ENCODE measurements around the gene BTBD7.

BTBD7 gene

DNA sequence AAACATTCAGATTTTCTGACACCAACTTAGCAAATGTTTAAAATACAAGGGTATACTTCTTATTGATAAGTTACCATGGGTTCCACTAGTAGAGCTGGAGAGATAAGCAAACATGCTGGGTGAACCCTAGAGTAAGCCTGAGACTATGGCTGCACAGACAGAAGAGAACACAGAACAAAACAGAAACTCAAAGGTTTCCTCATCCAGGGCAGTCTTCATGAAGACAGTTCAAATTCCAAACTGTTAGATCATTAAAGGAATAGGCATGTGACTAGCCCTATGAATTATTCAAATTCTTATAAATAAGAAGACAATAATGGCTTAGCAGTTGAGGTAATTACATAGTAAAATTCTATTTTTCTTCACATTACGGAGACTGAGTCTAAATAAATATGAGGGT is 28.1 kb downstream of the BTBD7 start:
- H3K79me2 ChIP-seq (ENCODE audit: insufficient read depth, low read depth): peaks cover 3% of the 10 kb centered on the region; the same call in 1 of the 2 replicates
- H3K27me3 ChIP-seq (ENCODE audit: insufficient read depth, low read depth): no peaks in the 10 kb centered on the region
- TF ChIP-seq, protein P1, sequence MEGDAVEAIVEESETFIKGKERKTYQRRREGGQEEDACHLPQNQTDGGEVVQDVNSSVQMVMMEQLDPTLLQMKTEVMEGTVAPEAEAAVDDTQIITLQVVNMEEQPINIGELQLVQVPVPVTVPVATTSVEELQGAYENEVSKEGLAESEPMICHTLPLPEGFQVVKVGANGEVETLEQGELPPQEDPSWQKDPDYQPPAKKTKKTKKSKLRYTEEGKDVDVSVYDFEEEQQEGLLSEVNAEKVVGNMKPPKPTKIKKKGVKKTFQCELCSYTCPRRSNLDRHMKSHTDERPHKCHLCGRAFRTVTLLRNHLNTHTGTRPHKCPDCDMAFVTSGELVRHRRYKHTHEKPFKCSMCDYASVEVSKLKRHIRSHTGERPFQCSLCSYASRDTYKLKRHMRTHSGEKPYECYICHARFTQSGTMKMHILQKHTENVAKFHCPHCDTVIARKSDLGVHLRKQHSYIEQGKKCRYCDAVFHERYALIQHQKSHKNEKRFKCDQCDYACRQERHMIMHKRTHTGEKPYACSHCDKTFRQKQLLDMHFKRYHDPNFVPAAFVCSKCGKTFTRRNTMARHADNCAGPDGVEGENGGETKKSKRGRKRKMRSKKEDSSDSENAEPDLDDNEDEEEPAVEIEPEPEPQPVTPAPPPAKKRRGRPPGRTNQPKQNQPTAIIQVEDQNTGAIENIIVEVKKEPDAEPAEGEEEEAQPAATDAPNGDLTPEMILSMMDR (conservative IDR thresholded peaks at IDR 0.05; ENCODE audit: low read depth, low read length): no peak
- no peak overlapping the region for H3K27ac ChIP-seq
- no peaks in the 10 kb centered on the region for H3K36me3 ChIP-seq (ENCODE audit: insufficient read depth)
- H3K4me1 ChIP-seq (ENCODE audit: low read depth, poor library complexity, severe bottlenecking): no peaks in the 10 kb centered on the region
- H2AFZ ChIP-seq (ENCODE audit: low read depth): no peak overlapping the region
- no peak overlapping the region for H3K4me2 ChIP-seq
- no peaks in the 10 kb centered on the region for H4K20me1 ChIP-seq (ENCODE audit: insufficient read depth)
- H3K4me3 ChIP-seq (IDR thresholded peaks at IDR 0.05; ENCODE audit: insufficient read depth, low read depth, low read length): no peak overlapping the region
- H3K9ac ChIP-seq: no peak overlapping the region

- H3K79me2 ChIP-seq (ENCODE audit: insufficient read depth, low read depth): peaks cover 3% of the 10 kb centered on the region; the same call in 1 of the 2 replicates
- no peaks in the 10 kb centered on the region for H3K4me1 ChIP-seq (ENCODE audit: low read depth, poor library complexity, severe bottlenecking)
- no peaks in the 10 kb centered on the region for H3K27me3 ChIP-seq (ENCODE audit: insufficient read depth, low read depth)
- no peak overlapping the region for H3K4me3 ChIP-seq (IDR thresholded peaks at IDR 0.05; ENCODE audit: insufficient read depth, low read depth, low read length)
- H3K9ac ChIP-seq: no peak overlapping the region
- H3K4me2 ChIP-seq: no peak overlapping the region
- TF ChIP-seq, protein P1 (conservative IDR thresholded peaks at IDR 0.05; ENCODE audit: low read depth, low read length): no peak
- no peak overlapping the region for H2AFZ ChIP-seq (ENCODE audit: low read depth)
- H3K27ac ChIP-seq: no peak overlapping the region
- H4K20me1 ChIP-seq (ENCODE audit: insufficient read depth): no peaks in the 10 kb centered on the region
- H3K36me3 ChIP-seq (ENCODE audit: insufficient read depth): no peaks in the 10 kb centered on the region
These were observed 29.2 kb downstream of the BTBD7 start for GRCh38 chr14:93303659-93304058.

GRCh38 chr14:93302688-93303581 is 29.9 kb downstream of the BTBD7 start:
- H3K4me3 ChIP-seq (IDR thresholded peaks at IDR 0.05; ENCODE audit: insufficient read depth, low read depth, low read length): no peak overlapping the region
- H4K20me1 ChIP-seq (ENCODE audit: insufficient read depth): no peaks in the 10 kb centered on the region
- H3K4me1 ChIP-seq (ENCODE audit: low read depth, poor library complexity, severe bottlenecking): no peaks in the 10 kb centered on the region
- peaks cover 3% of the 10 kb centered on the region; the same call in 1 of the 2 replicates for H3K79me2 ChIP-seq (ENCODE audit: insufficient read depth, low read depth)
- H2AFZ ChIP-seq (ENCODE audit: low read depth): no peak overlapping the region
- H3K4me2 ChIP-seq: no peak overlapping the region
- no peaks in the 10 kb centered on the region for H3K27me3 ChIP-seq (ENCODE audit: insufficient read depth, low read depth)
- no peaks in the 10 kb centered on the region for H3K36me3 ChIP-seq (ENCODE audit: insufficient read depth)
- H3K9ac ChIP-seq: no peak overlapping the region
- no peak overlapping the region for H3K27ac ChIP-seq
- TF ChIP-seq, protein P1 (conservative IDR thresholded peaks at IDR 0.05; ENCODE audit: low read depth, low read length): no peak

- Histone ChIP-seq H3K79me2 (ENCODE audit: insufficient read depth, low read depth) (peaks cover 3% of the 10 kb centered on the region; the same call in 1 of the 2 replicates), H4K20me1 (ENCODE audit: insufficient read depth) (no peaks in the 10 kb centered on the region), H3K27me3 (ENCODE audit: insufficient read depth, low read depth) (no peaks in the 10 kb centered on the region), H3K9ac (no peak overlapping the region), H3K4me2 (no peak overlapping the region), H3K4me1 (ENCODE audit: low read depth, poor library complexity, severe bottlenecking) (no peaks in the 10 kb centered on the region), H3K4me3 (IDR thresholded peaks at IDR 0.05; ENCODE audit: insufficient read depth, low read depth, low read length) (no peak overlapping the region), H2AFZ (ENCODE audit: low read depth) (no peak overlapping the region), H3K27ac (no peak overlapping the region), H3K36me3 (ENCODE audit: insufficient read depth) (no peaks in the 10 kb centered on the region)
- TF ChIP-seq, protein P1 (conservative IDR thresholded peaks at IDR 0.05; ENCODE audit: low read depth, low read length): no peak
These were observed 30.9 kb downstream of the BTBD7 start for GRCh38 chr14:93301821-93302447.
